ENCODE measurements around the gene FGD2. TPM values are rescaled to one million over a fixed set of nuclear protein-coding genes. Genes with fewer than 3 reads are reported as not detected.

The FGD2 gene
- total RNA-seq, 4 donors from 2014 or later, result 2.4 to 13.6 (median 4.6) TPM

DNA sequence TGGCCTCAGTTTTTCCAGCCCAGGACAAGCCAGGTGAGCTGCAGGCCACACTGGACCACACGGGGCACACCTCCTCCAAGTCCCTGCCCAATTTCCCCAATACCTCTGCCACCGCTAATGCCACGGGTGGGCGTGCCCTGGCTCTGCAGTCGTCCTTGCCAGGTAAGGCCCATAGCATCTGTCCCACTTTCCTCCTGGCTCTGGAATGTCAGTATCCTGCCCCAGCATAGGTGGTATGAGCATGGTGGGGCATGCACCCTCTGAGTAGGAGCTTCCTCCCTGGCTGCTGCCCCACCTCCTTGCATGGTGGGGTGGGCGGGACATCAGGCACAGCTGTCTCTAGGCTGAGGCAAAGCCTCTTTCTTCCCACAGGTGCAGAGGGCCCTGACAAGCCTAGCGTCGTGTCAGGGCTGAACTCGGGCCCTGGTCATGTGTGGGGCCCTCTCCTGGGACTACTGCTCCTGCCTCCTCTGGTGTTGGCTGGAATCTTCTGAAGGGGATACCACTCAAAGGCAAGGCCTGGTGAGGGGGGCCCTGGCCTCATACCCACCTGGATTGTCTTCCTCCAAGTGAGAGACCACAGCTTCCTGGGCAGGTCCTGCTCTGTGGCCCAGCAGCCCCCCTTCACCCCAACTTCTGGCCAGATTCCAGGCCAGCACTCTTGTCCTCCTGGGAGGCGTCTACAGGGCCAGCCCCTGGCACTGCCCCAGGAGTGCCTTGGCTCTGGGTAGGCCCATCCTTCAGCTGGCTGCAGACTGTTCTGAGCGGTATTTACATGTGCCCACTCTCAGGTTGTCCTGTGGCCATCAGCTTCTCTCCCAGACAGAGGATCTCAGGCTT is 41.8 kb upstream of the FGD2 start:
- H3K4me1 ChIP-seq, result peaks cover 56% of the 10 kb centered on the region

DNA sequence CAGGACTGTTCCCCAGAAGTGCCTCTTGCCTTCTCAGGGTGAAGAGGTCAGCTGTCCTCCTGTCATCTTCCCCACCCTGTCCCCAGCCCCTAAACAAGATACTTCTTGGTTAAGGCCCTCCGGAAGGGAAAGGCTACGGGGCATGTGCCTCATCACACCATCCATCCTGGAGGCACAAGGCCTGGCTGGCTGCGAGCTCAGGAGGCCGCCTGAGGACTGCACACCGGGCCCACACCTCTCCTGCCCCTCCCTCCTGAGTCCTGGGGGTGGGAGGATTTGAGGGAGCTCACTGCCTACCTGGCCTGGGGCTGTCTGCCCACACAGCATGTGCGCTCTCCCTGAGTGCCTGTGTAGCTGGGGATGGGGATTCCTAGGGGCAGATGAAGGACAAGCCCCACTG is 41.1 kb upstream of the FGD2 start:
- Histone ChIP-seq H3K27ac (no peak overlapping the region), H3K36me3 (peaks cover 26% of the 10 kb centered on the region), H3K9me3 (no peaks in the 10 kb centered on the region), H3K4me1 (peaks cover 59% of the 10 kb centered on the region), H3K4me3 (no peak overlapping the region), H3K27me3 (no peaks in the 10 kb centered on the region)
- TF ChIP-seq POLR2A (IDR thresholded peaks at IDR 0.05) (no peak), CTCF (IDR thresholded peaks at IDR 0.05) (no peak), EP300 (IDR thresholded peaks at IDR 0.05) (no peak), POLR2AphosphoS5 (IDR thresholded peaks at IDR 0.05) (no peak)
- 80% methylated on average over 1 of the region's 6 CpGs for WGBS
- no peak for DNase-seq (ENCODE audit: low spot score in 2 of 2)

More for the DNA sequence above, 41.8 kb upstream of the FGD2 start:
- WGBS, result 50% methylated on average over 7 of the region's 11 CpGs
- Histone ChIP-seq H3K27me3 (no peaks in the 10 kb centered on the region), H3K27ac (no peak overlapping the region), H3K9me3 (no peaks in the 10 kb centered on the region), H3K4me3 (no peak overlapping the region), H3K36me3 (peaks cover 19% of the 10 kb centered on the region)
- DNase-seq (ENCODE audit: low spot score in 2 of 2), result no peak
- no peak for TF ChIP-seq EP300 (IDR thresholded peaks at IDR 0.05)
- TF ChIP-seq POLR2A (IDR thresholded peaks at IDR 0.05), result no peak
- TF ChIP-seq CTCF (IDR thresholded peaks at IDR 0.05), result no peak
- TF ChIP-seq POLR2AphosphoS5 (IDR thresholded peaks at IDR 0.05), result no peak

GRCh38 chr6:36964908-36965307 is 40.5 kb upstream of the FGD2 start:
- TF ChIP-seq EP300 (IDR thresholded peaks at IDR 0.05) (no peak), CTCF (IDR thresholded peaks at IDR 0.05) (no peak), POLR2A (IDR thresholded peaks at IDR 0.05) (no peak), POLR2AphosphoS5 (IDR thresholded peaks at IDR 0.05) (no peak)
- Histone ChIP-seq H3K36me3 (peaks cover 31% of the 10 kb centered on the region), H3K27me3 (no peaks in the 10 kb centered on the region), H3K4me3 (no peak overlapping the region), H3K4me1 (peaks cover 64% of the 10 kb centered on the region), H3K9me3 (no peaks in the 10 kb centered on the region), H3K27ac (no peak overlapping the region)
- no peak for DNase-seq (ENCODE audit: low spot score in 2 of 2)
- WGBS, result 84% methylated on average over 4 of the region's 4 CpGs

DNA sequence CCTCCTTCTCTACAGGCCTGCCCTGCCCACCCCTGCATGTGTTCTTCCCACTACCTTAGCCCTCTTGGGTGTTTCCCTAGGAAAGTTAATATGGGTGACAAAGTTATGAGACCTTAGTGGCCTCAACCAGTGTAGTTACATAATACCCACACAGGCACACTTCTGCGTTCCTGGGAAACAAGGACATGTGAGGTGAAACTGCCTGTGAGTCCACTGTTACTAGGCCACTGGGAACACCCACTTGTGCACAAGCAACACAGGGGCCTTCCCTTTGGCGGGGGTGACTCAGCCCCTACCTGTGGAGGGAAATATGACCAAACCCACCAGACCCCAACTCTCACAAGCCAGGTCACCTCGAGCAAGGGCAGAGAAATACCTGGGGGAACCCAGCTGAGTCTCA is 38.2 kb upstream of the FGD2 start:
- Histone ChIP-seq H3K27ac (no peak overlapping the region), H3K27me3 (no peaks in the 10 kb centered on the region), H3K4me3 (no peak overlapping the region), H3K4me1 (peaks cover 60% of the 10 kb centered on the region), H3K9me3 (no peaks in the 10 kb centered on the region), H3K36me3 (peaks cover 55% of the 10 kb centered on the region)
- no peak for TF ChIP-seq POLR2A (IDR thresholded peaks at IDR 0.05)
- TF ChIP-seq CTCF (IDR thresholded peaks at IDR 0.05), result no peak
- no peak for TF ChIP-seq POLR2AphosphoS5 (IDR thresholded peaks at IDR 0.05)
- no peak for TF ChIP-seq EP300 (IDR thresholded peaks at IDR 0.05)
- DNase-seq (ENCODE audit: low spot score in 2 of 2), result no peak
- 86% methylated on average over 1 of the region's 3 CpGs for WGBS

DNA sequence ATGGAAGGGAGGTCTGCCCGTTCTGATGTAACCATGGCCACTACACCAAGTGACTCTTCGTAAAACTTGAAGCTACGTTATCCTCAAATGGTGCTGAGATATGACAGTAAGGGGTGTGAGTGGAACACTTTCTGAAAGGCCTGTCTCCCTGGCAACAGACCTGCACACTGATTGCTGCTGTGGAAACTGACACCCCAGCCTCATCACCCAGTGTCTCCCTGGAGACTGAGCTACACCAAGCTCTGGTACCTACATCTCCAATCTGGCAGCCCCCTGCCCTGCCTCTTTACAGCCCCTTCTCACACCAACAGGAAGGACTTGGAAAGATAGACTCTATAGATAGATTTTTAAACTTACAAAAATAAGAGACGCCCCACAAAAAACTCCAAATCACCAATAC is 37.7 kb upstream of the FGD2 start:
- TF ChIP-seq POLR2AphosphoS5 (IDR thresholded peaks at IDR 0.05) (no peak), POLR2A (IDR thresholded peaks at IDR 0.05) (no peak), CTCF (IDR thresholded peaks at IDR 0.05) (no peak), EP300 (IDR thresholded peaks at IDR 0.05) (no peak)
- Histone ChIP-seq H3K27me3 (no peaks in the 10 kb centered on the region), H3K36me3 (peaks cover 60% of the 10 kb centered on the region), H3K4me3 (no peak overlapping the region), H3K4me1 (peaks cover 57% of the 10 kb centered on the region), H3K27ac (peak overlapping the region; percentile 40), H3K9me3 (no peaks in the 10 kb centered on the region)
- 80% methylated on average over 4 of the region's 4 CpGs for WGBS
- no peak for DNase-seq (ENCODE audit: low spot score in 2 of 2)
